NCI-H2227 (cell line): ENCODE data around the gene PTPN14.
"Not testable (repeated sequence)": the region's sequence is repeated elsewhere in the genome, so short reads cannot be mapped to it uniquely, and the experiment has no call there.

ENCODE experiments used
- DNase-seq: peaks from one replicate; lab custom pipeline; 2025; ENCODE audit not compliant: unreplicated experiment; lab: John Stamatoyannopoulos, UW

The PTPN14 gene

DNA sequence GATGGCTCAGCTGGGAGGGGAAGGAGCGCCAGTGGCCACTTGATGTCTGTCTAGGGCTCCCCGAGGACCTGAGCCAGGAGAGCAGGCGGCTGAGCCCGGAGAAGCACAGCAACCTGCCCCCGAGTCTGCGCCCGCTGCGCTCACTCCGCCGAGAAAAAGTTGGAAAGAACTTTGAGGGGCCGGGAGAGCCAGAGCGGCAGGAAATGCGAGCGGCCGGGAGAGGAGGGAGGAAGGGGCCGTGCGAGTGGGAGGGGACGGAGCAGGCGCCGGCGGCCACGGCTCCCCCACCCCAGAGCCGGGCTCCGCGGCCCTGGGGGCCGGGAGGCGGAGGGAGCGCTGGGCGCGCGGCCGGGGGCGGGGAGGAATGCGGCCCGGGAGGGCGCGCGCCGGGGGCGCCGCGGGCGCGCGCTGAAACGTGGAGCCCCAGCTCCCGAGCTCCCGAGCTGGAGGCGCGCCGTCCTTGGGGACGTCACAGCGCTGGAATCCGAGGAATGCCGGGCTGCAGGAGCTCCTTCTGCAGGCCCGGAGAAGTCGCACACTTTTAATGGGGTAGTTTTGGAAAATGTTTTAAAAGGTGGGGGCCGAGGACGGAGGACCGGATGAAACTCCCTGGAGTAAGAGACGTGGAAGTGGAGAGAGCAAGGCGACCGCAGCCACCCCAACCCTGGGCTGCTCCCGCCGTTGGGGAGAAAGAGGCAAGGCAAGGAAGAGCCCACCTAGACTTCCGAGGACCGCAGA lies at the start of gene PTPN14:
Gene PTPN14, minus strand, starts transcription at position 167 of the 738 bp plus-strand sequence. CDS start 86,799 bp downstream, outside the sequence.
- peak; percentile 76 for DNase-seq

DNA sequence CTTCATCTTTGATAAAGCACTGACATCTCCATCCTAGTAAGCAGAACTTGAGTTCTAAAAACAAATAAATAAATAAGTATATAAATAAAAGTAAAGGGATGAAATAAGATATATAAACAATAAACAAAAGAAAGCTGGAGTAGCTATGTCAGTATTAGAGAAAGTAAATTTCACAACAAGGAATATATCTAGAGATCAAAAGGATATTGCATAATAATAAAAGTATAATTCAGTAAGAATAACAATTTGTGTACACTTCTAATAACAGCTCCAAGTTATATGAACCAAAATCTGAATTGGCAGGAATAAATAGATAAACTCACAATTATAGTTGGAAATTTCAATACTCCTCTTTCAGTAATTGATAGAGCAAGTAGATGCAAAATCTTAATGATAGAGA lies 41.8 kb upstream of the PTPN14 start:
- no peak for DNase-seq

DNA sequence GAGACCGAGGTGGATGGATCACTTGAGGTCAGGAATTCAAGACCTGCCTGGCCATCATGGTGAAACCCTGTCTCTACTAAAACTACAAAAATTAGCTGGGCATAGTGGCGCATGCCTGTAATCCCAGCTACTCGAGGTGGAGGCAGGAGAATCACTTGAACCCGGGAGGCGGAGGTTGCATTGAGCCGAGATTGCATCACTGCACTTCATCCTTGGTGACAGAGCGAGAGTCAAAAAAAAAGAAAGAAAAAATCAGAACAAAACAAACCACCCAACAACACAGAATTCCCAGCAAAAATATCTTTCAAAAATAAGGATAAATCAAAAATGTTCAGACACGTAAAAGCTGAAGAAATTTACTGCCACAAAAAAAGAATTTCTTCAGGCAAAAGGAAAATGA lies 40.5 kb upstream of the PTPN14 start:
- DNase-seq: not testable (repeated sequence)

DNA sequence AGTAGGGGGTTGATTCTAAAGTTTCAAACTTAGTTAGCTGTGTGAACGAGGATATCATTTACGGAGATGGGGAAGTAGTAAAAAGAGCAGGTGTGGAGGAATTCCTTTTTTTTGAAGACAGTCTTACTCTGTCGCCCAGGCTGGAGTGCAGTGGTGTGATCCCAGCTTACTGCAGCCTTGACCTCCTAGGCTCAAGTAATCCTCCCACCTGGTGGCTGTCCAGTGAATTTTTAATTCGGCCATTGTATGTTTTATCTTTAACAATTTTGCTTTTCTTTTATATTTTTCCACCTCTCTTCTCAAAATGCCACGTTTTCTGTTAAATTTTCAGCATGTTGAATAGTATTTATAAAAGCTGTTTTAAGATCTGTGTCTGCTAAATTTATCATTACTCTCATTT lies 39.3 kb upstream of the PTPN14 start:
- no peak for DNase-seq

DNA sequence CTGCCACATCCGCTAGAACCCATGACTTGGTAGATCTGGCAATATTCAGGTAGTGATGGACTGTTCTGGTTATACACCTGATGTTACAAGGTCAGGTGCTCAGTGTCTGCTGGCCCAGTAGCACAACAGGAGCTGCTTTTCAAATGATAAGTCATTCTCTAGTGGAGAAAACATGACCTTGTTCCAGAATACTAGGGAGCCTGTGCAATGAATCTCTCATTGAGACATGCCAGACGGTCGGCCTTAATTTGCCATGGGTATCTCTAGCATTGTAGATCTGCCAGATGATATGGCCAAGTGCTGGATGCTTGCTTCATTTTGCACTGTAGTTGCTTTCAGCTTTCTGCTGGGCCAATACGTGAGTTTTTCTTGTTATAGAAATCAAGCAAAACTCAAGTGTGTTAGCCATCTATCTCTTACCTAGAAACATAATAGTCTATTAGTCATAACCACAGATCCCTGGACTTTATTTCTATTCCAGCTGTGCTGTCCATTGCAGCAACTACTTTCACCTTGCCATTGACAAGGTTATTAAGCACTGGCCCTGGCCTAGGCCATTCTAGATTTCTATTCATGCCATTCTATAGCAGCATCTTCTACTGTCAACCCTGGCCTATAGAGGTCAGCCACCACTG lies 37.7 kb upstream of the PTPN14 start:
- no peak for DNase-seq

DNA sequence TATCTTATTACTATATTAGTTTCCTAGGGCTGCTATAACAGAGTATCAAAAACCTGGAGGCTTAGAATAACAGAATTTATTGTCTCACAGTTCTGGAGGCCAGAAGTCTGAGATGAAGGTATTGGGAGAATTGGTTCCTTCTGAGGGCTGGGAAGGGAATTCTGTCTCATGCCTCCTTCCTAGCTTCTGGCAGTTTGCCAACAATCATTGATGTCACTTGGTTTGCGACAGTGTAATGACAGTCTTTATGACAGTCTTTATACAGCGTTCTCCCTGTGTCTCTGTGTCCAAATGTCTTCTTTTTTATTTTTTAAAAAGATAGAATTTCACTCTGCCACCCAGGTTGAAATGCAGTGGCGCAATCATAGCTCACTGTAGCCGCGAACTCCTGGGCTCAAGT lies 35.8 kb upstream of the PTPN14 start:
- peak; percentile 66 for DNase-seq

DNA sequence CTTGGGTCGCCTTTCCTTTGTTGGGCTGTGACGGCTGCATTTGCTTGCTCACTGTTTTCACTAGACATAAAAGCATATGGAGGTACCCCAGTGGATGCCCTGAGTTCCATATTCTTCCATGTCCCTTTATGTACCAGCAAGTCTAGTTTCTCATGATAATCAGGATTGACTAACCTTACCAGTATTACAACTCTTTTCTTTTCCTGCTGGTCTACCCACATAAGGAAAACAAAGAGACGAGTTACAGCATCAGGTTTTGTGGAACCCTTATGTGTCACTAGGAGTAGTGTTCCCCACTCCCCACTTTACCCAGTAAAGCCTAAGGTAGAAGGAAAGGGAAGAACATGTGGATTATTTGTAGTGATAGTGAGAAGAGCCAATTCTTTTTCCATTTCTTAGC lies 35.2 kb upstream of the PTPN14 start:
- no peak for DNase-seq

DNA sequence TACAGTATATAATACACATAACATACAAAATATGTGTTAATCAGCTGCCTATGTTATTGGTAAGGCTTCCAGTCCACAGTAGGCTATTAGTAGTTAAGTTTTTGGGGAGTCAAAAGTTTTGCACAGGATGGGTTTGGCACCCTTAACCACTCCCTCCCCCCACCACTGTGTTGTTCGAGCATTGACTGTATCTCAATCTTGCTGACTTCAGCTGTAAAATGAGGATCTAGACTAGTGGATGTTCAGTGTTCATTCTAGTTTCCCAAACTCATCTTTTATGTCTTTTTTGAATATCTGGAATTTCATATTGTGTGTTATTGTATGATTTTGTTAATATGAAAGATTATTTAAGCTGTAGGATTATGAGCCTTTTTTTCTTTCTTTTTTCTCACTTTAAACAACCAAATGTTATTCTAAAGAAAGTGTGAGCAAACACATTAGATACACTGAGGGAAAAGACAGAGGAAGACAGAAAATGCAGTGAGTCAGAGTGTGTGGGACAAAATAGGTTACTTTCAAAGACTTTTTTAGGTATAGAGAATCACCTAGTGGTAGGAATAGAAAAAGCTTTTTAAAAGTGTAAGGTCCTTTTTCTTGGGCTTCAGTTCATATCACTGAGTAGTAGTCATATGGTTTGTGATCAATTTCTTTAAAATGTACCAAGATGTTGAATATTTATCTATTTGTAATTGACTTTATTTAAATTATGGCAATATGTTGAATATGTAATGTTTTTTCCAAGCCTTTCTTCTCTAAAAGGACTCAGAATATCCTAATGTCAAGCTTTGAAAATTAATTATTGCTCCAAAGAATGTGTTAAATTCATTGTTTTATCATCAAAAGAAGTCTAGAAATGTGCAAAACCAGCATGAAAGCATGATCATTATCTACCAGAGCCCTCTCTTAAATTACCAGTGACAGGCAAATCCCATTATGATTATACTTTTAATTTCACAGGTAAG lies 33.7 kb upstream of the PTPN14 start:
- peak; percentile 42 for DNase-seq

DNA sequence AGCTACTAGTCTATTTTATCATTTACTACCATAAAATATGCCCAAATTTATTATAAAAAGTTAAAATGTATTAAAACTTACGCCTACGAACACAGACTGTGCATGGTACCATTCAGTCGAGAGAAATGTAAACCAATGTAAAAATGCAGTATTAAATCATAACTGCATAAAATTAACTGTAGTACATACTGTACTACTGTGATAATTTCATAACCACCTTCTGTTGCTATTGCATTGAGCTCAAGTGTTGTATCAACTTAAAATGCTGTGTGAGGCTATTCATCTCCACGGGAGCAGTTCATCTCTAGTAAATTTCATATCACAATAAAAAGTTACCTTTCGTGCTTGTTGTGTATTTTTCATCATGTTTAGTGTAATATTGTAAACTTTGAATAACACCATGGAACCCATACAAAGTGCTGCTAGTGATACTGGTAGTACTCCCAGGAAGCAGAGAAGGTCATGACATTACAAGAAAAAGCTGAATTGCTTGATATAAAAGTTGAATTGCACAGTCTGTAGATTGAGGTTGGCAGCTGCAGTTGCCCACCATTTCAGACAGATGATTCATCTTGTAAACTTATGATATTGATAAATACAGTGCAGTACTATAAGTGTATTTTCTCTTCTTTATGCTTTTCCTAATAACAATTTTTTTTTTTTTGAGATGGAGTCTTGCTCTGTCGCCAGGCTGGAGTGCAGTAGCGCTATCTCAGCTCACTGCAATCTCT lies 32.6 kb upstream of the PTPN14 start:
- DNase-seq: no peak

DNA sequence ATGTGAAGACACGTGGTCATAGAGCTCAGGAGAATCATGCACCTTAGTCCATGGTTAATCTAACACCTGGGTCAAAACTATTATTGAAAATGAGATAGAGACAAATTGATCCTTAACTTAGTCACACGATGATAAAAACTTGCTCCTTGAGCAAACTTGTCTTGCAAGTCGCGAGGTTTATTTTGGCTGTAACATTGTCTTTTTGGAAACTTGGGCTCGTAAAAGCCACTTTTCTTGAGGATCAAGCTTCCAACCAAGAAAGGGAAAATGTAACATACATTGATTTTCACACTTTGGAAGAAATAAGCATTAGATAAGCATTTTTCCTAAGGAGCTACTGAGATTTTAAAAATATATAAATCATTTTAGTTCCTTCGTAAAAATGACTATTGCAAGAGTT lies 31.7 kb upstream of the PTPN14 start:
- no peak for DNase-seq

DNA sequence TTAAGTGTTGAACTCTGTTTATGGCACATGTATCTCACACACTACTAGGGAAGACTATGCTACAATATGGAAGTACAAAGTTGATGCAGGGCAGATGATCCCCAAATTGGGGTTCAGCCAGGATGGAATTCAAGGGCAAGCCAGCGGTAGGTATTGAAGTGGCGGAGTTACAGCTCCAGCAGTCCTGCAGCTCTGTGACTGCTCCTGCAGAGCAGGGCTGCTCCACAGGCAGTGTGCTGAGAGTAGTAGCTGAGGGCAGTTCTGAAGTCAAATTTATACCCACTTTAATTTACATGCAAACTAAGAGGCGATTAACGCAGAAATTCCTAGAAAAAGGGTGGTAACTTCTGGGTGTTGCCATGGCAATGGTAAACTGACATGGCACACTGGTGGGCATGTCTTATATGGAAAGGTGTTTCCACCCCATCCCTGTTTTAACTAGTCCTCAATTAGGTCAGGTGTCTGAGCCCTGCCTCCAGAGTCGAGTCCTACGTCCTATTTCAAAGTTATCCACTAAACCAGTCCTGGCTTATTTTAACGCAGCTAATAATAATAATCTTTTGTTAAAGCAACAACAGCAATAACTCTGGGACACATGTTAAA lies 31.0 kb upstream of the PTPN14 start:
- no peak for DNase-seq

DNA sequence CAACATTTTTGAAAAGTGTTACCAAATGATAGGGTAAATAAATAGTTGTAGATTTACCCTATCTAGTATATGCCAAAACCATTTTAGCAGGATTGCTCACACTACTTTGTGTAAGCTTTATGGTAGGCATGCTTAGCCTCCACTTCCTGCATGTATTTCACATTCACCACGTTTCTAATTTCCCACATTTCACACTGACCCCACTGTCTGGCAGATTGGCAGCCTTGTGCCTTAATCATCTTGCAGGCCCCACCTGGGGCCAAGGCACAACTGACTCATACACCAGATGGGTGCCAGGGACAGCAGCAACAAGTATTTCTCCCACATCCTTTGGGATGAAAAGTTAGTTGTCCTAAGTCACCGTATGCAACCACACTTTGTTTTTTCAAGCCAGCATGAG lies 30.4 kb upstream of the PTPN14 start:
- no peak for DNase-seq

DNA sequence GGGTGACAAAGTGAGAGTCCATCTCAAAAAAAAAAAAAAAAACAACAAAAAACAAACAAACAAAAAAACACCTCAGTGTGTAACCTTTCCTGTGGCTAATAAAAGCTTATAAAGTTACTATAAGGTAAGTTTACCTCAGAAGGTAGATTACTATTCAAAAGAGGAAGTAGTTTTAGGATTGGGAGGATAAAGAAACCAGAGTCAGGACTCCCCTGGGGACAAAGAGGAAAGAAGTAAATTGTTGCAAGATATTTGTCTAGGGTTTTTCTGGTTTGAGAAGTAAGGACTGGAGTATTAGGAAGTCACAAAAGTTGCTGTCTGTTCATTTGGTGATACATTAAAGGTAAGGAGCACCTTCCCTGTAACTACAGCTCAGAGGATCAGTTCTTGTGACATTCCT lies 27.8 kb upstream of the PTPN14 start:
- no peak for DNase-seq

DNA sequence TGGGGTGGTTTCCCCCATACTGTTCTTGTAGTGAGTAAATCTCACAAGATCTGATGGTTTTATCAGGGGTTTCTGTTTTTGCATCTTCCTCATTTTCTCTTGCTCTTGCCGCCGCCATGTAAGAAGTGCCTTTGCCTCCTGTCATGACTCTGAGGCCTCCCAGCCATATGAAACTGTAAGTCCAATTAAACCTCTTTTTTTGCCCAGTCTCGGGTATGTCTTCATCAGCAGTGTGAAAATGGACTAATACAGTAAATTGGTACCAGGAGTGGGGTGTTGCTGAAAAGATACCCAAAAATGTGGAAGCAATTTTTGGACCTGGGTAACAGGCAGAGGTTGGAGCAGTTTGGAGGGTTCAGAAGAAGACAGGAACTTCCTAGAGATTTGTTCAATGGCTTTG lies 24.7 kb upstream of the PTPN14 start:
- DNase-seq: not testable (repeated sequence)

DNA sequence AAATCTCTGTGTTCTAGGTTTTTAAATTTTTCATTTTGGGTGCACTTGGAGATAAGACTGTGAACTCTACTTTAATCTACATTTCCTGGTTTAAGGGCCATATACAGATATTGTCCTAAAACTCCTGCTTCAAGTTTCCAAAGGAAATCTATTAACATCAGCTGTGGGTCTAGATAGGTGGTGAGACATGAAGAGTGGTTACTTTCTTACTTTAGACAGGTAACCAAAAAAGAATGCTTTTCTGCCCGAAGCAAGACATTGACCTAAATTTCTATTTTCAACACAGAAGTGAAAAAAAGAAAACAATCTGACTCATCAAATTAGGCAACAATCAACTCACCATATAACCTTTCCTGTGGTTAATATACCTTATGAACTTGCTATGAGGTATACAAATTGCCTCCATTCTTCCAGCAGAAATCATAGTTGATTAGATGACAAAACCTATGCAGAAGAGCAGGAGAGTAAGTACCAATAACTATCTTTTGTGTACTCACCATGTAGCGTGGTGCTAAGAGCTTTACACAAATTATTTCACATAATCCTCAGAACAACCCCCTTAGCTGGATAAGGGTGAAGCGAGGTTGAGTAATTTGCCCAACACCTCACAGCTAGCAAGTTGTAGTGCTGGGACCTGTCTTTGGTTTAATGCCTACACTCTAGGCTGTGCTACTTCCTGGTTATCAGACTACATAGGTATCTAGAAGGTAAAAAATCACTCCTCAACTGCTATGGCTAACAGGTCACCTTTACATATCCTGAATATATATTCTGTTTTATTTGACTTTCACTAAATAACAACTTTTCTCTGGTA lies 23.4 kb upstream of the PTPN14 start:
- no peak for DNase-seq

DNA sequence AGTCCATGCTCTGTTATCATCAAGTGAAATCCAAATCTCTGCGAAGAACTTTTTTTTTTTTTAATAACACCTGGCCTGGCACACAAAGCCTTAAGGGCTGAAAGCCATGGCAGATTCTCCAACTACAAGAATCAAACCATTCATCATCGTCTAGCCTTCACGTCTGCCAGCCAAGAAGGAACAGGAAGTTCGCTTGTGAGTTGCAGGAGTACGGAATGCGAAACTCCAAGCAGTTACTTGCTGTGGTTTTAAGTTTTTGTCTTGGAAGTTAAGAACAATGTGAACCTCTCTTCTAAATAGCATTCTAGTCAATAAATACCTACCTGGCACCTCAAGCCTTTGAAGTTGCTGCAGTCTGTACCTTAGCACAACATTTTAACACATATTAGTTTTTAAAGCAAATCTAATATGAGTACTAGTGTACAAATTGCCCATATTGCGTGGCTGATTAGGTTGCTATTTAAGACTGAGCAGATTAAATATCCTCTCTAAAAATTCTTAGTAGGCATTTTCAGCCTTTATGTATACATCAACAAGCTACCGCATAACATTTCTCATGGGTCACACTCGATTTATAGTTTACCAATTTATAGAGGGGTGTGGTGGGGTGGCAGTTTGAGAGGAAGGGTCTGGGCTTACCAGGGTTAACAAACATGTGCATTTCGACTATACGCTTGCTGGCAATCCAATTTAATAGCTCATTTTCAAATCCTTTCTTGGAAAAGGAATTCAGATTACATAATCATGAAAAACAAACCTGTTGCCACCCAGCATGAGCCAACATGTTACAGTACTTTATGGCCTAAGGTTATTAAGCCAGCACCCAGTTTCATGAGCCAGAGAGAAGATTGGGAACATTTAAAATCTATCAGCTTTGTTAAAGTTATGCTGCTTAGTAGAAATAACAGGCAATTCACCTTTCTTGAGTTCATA lies 22.2 kb upstream of the PTPN14 start:
- DNase-seq: no peak

DNA sequence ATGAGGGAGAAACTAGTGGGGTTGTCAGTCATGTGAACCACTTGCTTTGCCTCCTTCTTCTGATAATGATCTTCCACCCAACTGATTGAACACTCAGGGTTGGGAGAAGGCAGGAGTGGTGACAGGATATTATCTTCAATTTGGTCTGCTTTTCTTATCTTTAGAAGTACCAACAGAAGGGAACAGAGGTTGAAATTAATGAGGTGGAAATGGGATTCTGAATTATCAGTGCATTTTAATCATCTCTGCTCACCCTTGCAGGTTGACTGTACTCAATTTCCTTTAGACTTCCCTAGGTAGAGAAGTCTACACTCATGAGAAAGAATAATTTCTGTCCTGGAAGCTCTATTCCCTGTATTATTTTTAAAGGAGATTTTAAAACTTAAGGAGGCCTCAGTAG lies 19.9 kb upstream of the PTPN14 start:
- DNase-seq: no peak

DNA sequence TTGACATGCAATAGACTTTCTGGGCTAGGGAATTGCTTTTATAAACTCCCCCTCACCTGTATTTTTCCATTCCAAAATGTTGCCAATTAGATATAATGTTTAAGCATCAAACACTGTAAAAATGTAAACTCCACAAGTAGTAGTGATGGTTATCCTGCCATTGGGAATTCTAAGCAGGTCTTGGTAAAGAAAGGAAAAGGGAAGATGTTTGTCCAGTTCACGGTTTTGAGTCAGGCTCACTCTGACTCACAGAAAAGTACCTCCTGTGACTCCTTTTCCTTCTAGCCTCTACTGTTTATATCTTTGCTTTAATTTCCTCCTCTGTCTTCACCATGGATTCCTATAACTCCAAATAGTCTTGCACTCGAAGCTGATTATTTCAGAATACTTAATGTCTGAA lies 19.0 kb upstream of the PTPN14 start:
- no peak for DNase-seq
